GM12892 (cell line): ENCODE data around the gene IL1RAP.

Experiments used
- POLR2A ChIP-seq: IDR thresholded peaks from 2 replicates; pipeline ENCODE4 v1.6.1; 2011; ENCODE audit warnings: low read depth, low read length, control low read depth
- POLR2AphosphoS5 ChIP-seq: IDR thresholded peaks from 2 replicates; pipeline ENCODE4 v1.6.1; 2011; ENCODE audit warnings: low read depth, low read length, control low read depth
- TAF1 ChIP-seq: IDR thresholded peaks from 2 replicates; pipeline ENCODE4 v1.6.1; 2011; ENCODE audit warnings: low read depth, mild to moderate bottlenecking, control low read depth, low read length, borderline replicate concordance

DNA sequence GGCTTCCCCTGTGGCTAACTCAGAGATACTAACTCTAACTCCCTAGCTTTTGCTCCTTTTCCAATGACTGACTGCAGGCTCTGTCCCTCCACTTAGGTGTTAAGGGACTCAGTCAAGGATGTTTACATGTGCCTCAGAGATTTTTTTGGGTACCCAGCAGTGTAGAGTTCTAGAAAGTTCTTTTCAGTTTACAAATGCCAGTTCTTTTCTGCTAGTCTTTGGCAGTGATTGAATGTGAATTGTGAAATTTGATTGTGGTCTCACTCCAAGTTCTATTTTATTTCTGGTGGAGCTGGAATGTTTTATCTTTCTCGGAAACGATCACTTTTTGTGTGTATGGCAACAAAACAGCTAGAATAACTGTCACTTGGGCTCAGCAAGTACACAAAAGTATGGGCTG is 60.6 kb downstream of the IL1RAP start:
- no peak for TF ChIP-seq POLR2AphosphoS5
- TF ChIP-seq POLR2A, result no peak
- no peak for TF ChIP-seq TAF1
